K562 (cell line): ENCODE measurements around the gene YBX3. TPM values are rescaled to one million over a fixed set of nuclear protein-coding genes. Genes with fewer than 3 reads are reported as not detected.

Source experiments
- ATAC-seq: fragments of 200-7000 bp; cut with Tn5 transposase; 3 replicates; pipeline ENCODE4 v1.9.1; 2020; ENCODE audit warnings: moderate library complexity
- BruUV-seq: library from RNA; stranded (reverse); fragments of 400-500 nt; replicated peaks from 2 replicates; lab custom pipeline; 2021; lab: Mats Ljungman, UMichigan
- CTCF ChIA-PET: fragments of 300-600 bp; formaldehyde crosslinking; extraction: SDS; loops from one replicate; lab custom pipeline; 2021; ENCODE audit warnings: low intra/inter-chr PET ratio; lab: Yijun Ruan, JAX
- POLR2A ChIA-PET: fragments of 300-600, 350-650 bp; sonication (Branson Sonifier 250); formaldehyde crosslinking; extraction: SDS; loops from one replicate; lab custom pipeline; 2021; ENCODE audit warnings: antibody characterized with exemption, inconsistent platforms; lab: Yijun Ruan, JAX
- DNase-seq, 4 experiments: peaks; one replicate each; pipeline versions ENCODE4 v3.0.0 to v3.0.0-alpha.2; 2011 to 2018; ENCODE audit warnings: low spot score in 3 of 4, mixed read lengths in 3 of 4; ENCODE audit errors: extremely low read depth in 1 of 4
- FAIRE-seq: peaks from 2 replicates; lab custom pipeline; 2011; peaks lifted over from hg19 to GRCh38; lab: Jason Lieb, UNC
- H2AFZ ChIP-seq: 2 replicates; pipeline ENCODE4 v1.6.0; 2011; ENCODE audit warnings: low read depth, low read length, control low read depth, inconsistent platforms
- H3K27ac ChIP-seq: fragments of 200-600 bp; 3 replicates; pipeline ENCODE4 v1.8.0; 2011; ENCODE audit warnings: low read depth, mild to moderate bottlenecking, control low read depth, inconsistent platforms, low read length, moderate library complexity, mixed read lengths; ENCODE audit errors: extremely low read depth
- H3K27me3 ChIP-seq, 2 experiments: fragments of 300-600 bp in 1 of 2; 2 replicates in 1 of 2; 3 replicates in 1 of 2; pipeline versions ENCODE4 v1.6.0 to v1.8.0; 2011; ENCODE audit warnings: inconsistent platforms in 2 of 2, low read length in 2 of 2, mild to moderate bottlenecking in 1 of 2, mixed read lengths in 1 of 2, moderate library complexity in 1 of 2; ENCODE audit not compliant: control insufficient read depth in 2 of 2, insufficient read depth in 2 of 2
- H3K36me3 ChIP-seq: fragments of 300-600 bp; 3 replicates; pipeline ENCODE4 v1.8.0; 2011; ENCODE audit warnings: mild to moderate bottlenecking, low read length, inconsistent platforms; ENCODE audit not compliant: control insufficient read depth, insufficient read depth
- H3K4me1 ChIP-seq, 2 experiments: fragments of 200-600 bp in 1 of 2; replicated peaks in 1 of 2; 2 replicates in 1 of 2; 3 replicates in 1 of 2; pipeline versions ENCODE4 v1.5.1 to v1.8.0; 2011; ENCODE audit warnings: inconsistent platforms in 2 of 2, low read length in 2 of 2, mild to moderate bottlenecking in 1 of 2, mixed read lengths in 1 of 2, moderate library complexity in 1 of 2; ENCODE audit not compliant: control insufficient read depth in 2 of 2, insufficient read depth in 2 of 2
- H3K4me2 ChIP-seq: 2 replicates; pipeline ENCODE4 v1.6.1; 2011; ENCODE audit warnings: low read length, control low read depth, inconsistent platforms, mixed read lengths; ENCODE audit not compliant: insufficient read depth
- H3K4me3 ChIP-seq: fragments of 200-600 bp; sonication (generic), shearing (Covaris generic); 2 replicates; pipeline ENCODE4 v1.5.1; 2016; ENCODE audit warnings: control low read depth, inconsistent platforms
- H3K79me2 ChIP-seq: fragments of 200-600 bp; 3 replicates; pipeline ENCODE4 v1.8.0; 2011; ENCODE audit warnings: low read length, inconsistent platforms; ENCODE audit not compliant: control insufficient read depth, insufficient read depth
- H3K9ac ChIP-seq, 2 experiments: 2 replicates each; pipeline versions ENCODE4 v1.6.0 to v1.6.1; 2011; ENCODE audit warnings: low read depth in 2 of 2, low read length in 2 of 2, control low read depth in 1 of 2, inconsistent platforms in 1 of 2, mild to moderate bottlenecking in 1 of 2, mixed read lengths in 1 of 2; ENCODE audit not compliant: insufficient read depth in 1 of 2
- H3K9me1 ChIP-seq: one replicate; pipeline ENCODE4 v1.6.0; 2011; ENCODE audit warnings: inconsistent platforms, mild to moderate bottlenecking, low read length, moderate library complexity; ENCODE audit not compliant: control insufficient read depth, insufficient read depth
- H3K9me3 ChIP-seq: replicated peaks from 2 replicates; pipeline ENCODE4 v1.5.1; 2011; ENCODE audit warnings: low read depth, low read length, inconsistent platforms; ENCODE audit not compliant: control insufficient read depth, insufficient read depth
- H4K20me1 ChIP-seq: replicated peaks from 2 replicates; pipeline ENCODE4 v1.6.1; 2011; ENCODE audit warnings: low read length, inconsistent platforms, mixed read lengths; ENCODE audit not compliant: control insufficient read depth, insufficient read depth
- RAD21 ChIP-seq, 2 experiments: fragments of 250-450 bp in 1 of 2; fragments of 450-650 bp in 1 of 2; sonication (Bioruptor Pico) in 1 of 2; formaldehyde crosslinking in 1 of 2; IDR thresholded peaks in 1 of 2; conservative IDR thresholded peaks in 1 of 2; 2 replicates each; pipeline versions ENCODE4 v1.4.0 to v1.8.0; 2020 to 2022; ENCODE audit warnings: mild to moderate bottlenecking in 2 of 2, moderate library complexity in 1 of 2
- SMAD2 ChIP-seq: fragments of 150-350 bp; IDR thresholded peaks from 2 replicates; pipeline ENCODE4 v1.6.1; 2014; ENCODE audit warnings: low read depth, mild to moderate bottlenecking, low read length
- WGBS: fragments of 100-300 bp; shearing (Covaris generic); methylation state at CpG from one replicate; pipeline ENCODE4 v1.1.6; 2016; ENCODE audit warnings: low coverage, mixed read lengths; ENCODE audit not compliant: insufficient coverage; ENCODE audit errors: missing lambda C conversion rate; 5-methylcytosine and 5-hydroxymethylcytosine counted together
- in situ Hi-C: fragments of 300-500 bp; cut with MboI; formaldehyde crosslinking; loops from 4 replicates; pipeline ENCODE4 v1.15.0; 2018; ENCODE audit warnings: inconsistent platforms, mixed read lengths
- intact Hi-C: fragments of 100-400 bp; cut with micrococcal nuclease; formaldehyde crosslinking; loops from 2 replicates; pipeline ENCODE4 v1.14.2; 2022
- polyA plus RNA-seq, 8 experiments: library from polyadenylated mRNA; depleted of rRNA in 4 of 8; stranded (reverse) in 5 of 8; unstranded in 3 of 8; fragments of >200 nt; fragmentation: Nextera tagmentation in 2 of 8; fragmentation: Illumina TruSeq in 1 of 8; extraction: Ambion mirVana in 2 of 8; extraction: Trizol in 1 of 8; gene quantifications; 2 replicates each; pipeline versions ENCODE4 v1.2.1 to v1.2.3, GENCODE V29; 2011 to 2014; ENCODE audit warnings: inconsistent platforms in 1 of 8, missing spikeins in 1 of 8
- total RNA-seq, 7 experiments: library from RNA; depleted of rRNA in 6 of 7; stranded (reverse); fragments of >200 nt in 6 of 7; fragmentation: Illumina TruSeq in 2 of 7; extraction: Trizol in 2 of 7; gene quantifications; 2 replicates each; pipeline versions ENCODE4 v1.2.1 to v1.2.3, GENCODE V29; 2011 to 2021; ENCODE audit warnings: low replicate concordance in 1 of 7
- TF ChIP-seq, protein P1 (sequence below): fragments of 450-650 bp; IDR thresholded peaks from 2 replicates; pipeline ENCODE4 v1.7.1; 2018; ENCODE audit warnings: mild to moderate bottlenecking, low read depth; ENCODE audit not compliant: partially characterized antibody
- TF ChIP-seq, protein P2 (sequence below), 2 experiments: fragments of 450-650 bp; formaldehyde crosslinking in 1 of 2; IDR thresholded peaks; 2 replicates each; pipeline versions ENCODE4 v1.4.0 to v1.6.1; 2014 to 2020; ENCODE audit warnings: mild to moderate bottlenecking in 2 of 2, borderline replicate concordance in 1 of 2, low read depth in 1 of 2
- TF ChIP-seq, protein P3 (sequence below), 3 experiments: IDR thresholded peaks in 2 of 3; conservative IDR thresholded peaks in 1 of 3; 2 replicates each; pipeline ENCODE4 v1.5.1; 2011 to 2012; ENCODE audit warnings: low read length in 3 of 3, mild to moderate bottlenecking in 3 of 3, control low read depth in 2 of 3, improper control_type of control experiment in 1 of 3, inconsistent platforms in 1 of 3, low read depth in 1 of 3, mixed read lengths in 1 of 3, moderate library complexity in 1 of 3; ENCODE audit not compliant: insufficient read depth in 2 of 3

YBX3 gene
- total and polyA plus RNA-seq, 9 of the 15 experiments (the other 6 are each of a cell fraction or from before 2014, with no cell fraction given) = 47.0 to 239 (median 81.5) TPM

- H3K4me2 ChIP-seq = no peak overlapping the region
- DNase-seq (peak; percentile 5 to 17 (median 7)), ATAC-seq (no peak), FAIRE-seq (peak; percentile 57)
- H3K9me1 ChIP-seq = no peaks in the 10 kb centered on the region
- H3K79me2 ChIP-seq = no peaks in the 10 kb centered on the region
- no peaks in the 10 kb centered on the region for H3K4me1 ChIP-seq
- ChIA-PET POLR2A (interaction anchor here (0.6 kb wide), 1 partner anchor 1446 kb away, joined by 3 read pairs; no protein-coding TSS in a partner anchor), CTCF (interaction anchor here (0.6 to 3.2 kb wide), 5 partner anchors 428 to 1272 kb away, joined by 3 to 41 read pairs (median 4); no protein-coding TSS in a partner anchor)
- H3K27me3 ChIP-seq = peaks cover 0 to 4% of the 10 kb centered on the region in 2 experiments; a peak in 1 of 5 replicates
- H4K20me1 ChIP-seq = no peaks in the 10 kb centered on the region
- no peak overlapping the region for H3K27ac ChIP-seq
- H3K36me3 ChIP-seq = no peaks in the 10 kb centered on the region
- H3K9ac ChIP-seq = no peak overlapping the region
- intact Hi-C loops = loop anchor here (1.0 to 2.0 kb wide), 2 partner anchors 428 to 715 kb away; no protein-coding TSS in a partner anchor
- BruUV-seq = no TSS peak
- no peak overlapping the region for H2AFZ ChIP-seq
- no peaks in the 10 kb centered on the region for H3K9me3 ChIP-seq
- 0% methylated on average over 1 of the region's 1 CpG for whole genome bisulfite sequencing
- H3K4me3 ChIP-seq = no peak overlapping the region
- in situ Hi-C loops = loop anchor here (10.0 kb wide), 1 partner anchor 424 kb away; no protein-coding TSS in a partner anchor
- TF ChIP-seq, protein P1, sequence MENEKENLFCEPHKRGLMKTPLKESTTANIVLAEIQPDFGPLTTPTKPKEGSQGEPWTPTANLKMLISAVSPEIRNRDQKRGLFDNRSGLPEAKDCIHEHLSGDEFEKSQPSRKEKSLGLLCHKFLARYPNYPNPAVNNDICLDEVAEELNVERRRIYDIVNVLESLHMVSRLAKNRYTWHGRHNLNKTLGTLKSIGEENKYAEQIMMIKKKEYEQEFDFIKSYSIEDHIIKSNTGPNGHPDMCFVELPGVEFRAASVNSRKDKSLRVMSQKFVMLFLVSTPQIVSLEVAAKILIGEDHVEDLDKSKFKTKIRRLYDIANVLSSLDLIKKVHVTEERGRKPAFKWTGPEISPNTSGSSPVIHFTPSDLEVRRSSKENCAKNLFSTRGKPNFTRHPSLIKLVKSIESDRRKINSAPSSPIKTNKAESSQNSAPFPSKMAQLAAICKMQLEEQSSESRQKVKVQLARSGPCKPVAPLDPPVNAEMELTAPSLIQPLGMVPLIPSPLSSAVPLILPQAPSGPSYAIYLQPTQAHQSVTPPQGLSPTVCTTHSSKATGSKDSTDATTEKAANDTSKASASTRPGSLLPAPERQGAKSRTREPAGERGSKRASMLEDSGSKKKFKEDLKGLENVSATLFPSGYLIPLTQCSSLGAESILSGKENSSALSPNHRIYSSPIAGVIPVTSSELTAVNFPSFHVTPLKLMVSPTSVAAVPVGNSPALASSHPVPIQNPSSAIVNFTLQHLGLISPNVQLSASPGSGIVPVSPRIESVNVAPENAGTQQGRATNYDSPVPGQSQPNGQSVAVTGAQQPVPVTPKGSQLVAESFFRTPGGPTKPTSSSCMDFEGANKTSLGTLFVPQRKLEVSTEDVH = no peak
- TF ChIP-seq, protein P2, sequence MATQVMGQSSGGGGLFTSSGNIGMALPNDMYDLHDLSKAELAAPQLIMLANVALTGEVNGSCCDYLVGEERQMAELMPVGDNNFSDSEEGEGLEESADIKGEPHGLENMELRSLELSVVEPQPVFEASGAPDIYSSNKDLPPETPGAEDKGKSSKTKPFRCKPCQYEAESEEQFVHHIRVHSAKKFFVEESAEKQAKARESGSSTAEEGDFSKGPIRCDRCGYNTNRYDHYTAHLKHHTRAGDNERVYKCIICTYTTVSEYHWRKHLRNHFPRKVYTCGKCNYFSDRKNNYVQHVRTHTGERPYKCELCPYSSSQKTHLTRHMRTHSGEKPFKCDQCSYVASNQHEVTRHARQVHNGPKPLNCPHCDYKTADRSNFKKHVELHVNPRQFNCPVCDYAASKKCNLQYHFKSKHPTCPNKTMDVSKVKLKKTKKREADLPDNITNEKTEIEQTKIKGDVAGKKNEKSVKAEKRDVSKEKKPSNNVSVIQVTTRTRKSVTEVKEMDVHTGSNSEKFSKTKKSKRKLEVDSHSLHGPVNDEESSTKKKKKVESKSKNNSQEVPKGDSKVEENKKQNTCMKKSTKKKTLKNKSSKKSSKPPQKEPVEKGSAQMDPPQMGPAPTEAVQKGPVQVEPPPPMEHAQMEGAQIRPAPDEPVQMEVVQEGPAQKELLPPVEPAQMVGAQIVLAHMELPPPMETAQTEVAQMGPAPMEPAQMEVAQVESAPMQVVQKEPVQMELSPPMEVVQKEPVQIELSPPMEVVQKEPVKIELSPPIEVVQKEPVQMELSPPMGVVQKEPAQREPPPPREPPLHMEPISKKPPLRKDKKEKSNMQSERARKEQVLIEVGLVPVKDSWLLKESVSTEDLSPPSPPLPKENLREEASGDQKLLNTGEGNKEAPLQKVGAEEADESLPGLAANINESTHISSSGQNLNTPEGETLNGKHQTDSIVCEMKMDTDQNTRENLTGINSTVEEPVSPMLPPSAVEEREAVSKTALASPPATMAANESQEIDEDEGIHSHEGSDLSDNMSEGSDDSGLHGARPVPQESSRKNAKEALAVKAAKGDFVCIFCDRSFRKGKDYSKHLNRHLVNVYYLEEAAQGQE (IDR thresholded peaks at IDR 0.05; ENCODE audit: borderline replicate concordance) = peak; percentile 58; the same call in 1 of the 2 replicates
- TF ChIP-seq, protein P2 (CRISPR knock-in tag; IDR thresholded peaks at IDR 0.05; ENCODE audit: low read depth) = no peak
- TF ChIP-seq, protein P3, sequence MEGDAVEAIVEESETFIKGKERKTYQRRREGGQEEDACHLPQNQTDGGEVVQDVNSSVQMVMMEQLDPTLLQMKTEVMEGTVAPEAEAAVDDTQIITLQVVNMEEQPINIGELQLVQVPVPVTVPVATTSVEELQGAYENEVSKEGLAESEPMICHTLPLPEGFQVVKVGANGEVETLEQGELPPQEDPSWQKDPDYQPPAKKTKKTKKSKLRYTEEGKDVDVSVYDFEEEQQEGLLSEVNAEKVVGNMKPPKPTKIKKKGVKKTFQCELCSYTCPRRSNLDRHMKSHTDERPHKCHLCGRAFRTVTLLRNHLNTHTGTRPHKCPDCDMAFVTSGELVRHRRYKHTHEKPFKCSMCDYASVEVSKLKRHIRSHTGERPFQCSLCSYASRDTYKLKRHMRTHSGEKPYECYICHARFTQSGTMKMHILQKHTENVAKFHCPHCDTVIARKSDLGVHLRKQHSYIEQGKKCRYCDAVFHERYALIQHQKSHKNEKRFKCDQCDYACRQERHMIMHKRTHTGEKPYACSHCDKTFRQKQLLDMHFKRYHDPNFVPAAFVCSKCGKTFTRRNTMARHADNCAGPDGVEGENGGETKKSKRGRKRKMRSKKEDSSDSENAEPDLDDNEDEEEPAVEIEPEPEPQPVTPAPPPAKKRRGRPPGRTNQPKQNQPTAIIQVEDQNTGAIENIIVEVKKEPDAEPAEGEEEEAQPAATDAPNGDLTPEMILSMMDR (IDR thresholded peaks at IDR 0.05 in 2 of 3, conservative IDR thresholded peaks at IDR 0.05 in 1 of 3; ENCODE audit: insufficient read depth in 2 of 3, low read depth in 1 of 3, low read length in 3 of 3) = peak in 2 of 3 experiments; percentile 40 to 67; a peak in 3 of 6 replicates
- peak; percentile 55 to 78 for TF ChIP-seq RAD21 (CRISPR knock-in tag; conservative IDR thresholded peaks at IDR 0.05 in 1 of 2, IDR thresholded peaks at IDR 0.05 in 1 of 2)
- TF ChIP-seq SMAD2 = no peak
These were observed 48.1 kb upstream of the YBX3 start for GRCh38 chr12:10771132-10771733.
